ENCODE measurements around the gene ESYT2.

Gene ESYT2

DNA sequence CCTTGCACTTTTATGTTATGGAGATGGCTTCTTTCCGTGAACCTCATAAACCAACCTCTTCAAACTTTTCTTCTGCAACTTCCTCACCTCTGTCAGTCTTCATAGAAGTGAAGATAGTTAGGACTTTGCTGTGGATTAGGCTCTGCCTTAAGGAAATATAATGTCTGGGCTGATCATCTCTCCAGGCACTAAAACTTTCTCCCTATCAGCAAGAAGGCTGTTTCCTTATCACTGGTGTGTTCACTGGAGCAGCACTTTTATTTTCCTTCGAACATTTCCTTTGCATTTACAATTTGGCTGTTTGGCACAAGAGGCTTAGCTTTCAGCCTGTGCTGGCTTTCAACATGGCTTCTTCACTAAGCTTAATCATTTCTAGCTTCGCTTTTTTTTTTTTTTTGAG is 52.8 kb downstream of the ESYT2 start:
- no peak overlapping the region for H3K4me3 ChIP-seq (ENCODE audit: low read length)
- TF ChIP-seq, protein P1, sequence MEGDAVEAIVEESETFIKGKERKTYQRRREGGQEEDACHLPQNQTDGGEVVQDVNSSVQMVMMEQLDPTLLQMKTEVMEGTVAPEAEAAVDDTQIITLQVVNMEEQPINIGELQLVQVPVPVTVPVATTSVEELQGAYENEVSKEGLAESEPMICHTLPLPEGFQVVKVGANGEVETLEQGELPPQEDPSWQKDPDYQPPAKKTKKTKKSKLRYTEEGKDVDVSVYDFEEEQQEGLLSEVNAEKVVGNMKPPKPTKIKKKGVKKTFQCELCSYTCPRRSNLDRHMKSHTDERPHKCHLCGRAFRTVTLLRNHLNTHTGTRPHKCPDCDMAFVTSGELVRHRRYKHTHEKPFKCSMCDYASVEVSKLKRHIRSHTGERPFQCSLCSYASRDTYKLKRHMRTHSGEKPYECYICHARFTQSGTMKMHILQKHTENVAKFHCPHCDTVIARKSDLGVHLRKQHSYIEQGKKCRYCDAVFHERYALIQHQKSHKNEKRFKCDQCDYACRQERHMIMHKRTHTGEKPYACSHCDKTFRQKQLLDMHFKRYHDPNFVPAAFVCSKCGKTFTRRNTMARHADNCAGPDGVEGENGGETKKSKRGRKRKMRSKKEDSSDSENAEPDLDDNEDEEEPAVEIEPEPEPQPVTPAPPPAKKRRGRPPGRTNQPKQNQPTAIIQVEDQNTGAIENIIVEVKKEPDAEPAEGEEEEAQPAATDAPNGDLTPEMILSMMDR (conservative IDR thresholded peaks at IDR 0.05; ENCODE audit: low read length) = no peak
- DNase-seq (ENCODE audit: low read depth) = no peak

DNA sequence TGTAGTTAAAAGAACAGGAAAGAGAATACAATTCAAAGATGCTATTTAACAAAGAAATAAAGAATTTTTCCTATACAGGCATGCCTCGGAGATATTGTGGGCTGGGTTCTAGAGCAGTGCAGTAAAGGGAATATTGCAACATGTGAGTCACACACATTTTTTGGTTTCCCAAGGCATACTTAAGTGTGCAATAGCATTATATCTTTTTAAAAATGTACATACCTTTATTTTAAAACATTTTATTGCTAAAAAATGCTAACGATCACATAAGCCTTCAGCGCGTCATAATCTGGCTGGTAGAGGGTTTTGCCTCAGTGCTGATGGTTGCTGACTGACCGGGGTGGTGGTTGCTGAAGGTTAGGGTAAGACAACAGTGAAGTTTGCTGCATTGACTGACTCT is 54.4 kb downstream of the ESYT2 start:
- DNase-seq (ENCODE audit: low read depth) = peak; percentile 18
- TF ChIP-seq, protein P1 (conservative IDR thresholded peaks at IDR 0.05; ENCODE audit: low read length) = no peak
- no peak overlapping the region for H3K4me3 ChIP-seq (ENCODE audit: low read length)

DNA sequence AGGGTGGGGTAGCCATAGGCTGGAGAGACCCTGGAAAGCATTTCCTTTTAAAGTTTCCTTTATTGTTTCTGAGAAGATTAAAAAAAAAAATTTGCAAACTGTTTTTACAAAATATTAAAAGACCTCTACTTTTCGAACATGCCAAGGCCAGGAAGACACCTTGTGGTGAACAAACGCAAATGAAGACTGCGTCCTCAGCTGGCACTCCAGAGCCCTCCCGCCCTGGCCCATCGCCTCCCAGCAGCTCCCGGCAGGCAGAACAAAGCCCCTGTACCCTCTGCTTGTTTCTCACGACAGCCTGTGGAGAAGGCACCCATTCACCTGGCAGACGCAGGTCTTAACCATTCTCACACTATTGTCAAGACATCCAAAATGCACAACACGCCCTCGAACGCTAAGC is 56.4 kb downstream of the ESYT2 start:
- no peak overlapping the region for H3K4me3 ChIP-seq (ENCODE audit: low read length)
- TF ChIP-seq, protein P1 (conservative IDR thresholded peaks at IDR 0.05; ENCODE audit: low read length) = peak; percentile 18
- DNase-seq (ENCODE audit: low read depth) = no peak

DNA sequence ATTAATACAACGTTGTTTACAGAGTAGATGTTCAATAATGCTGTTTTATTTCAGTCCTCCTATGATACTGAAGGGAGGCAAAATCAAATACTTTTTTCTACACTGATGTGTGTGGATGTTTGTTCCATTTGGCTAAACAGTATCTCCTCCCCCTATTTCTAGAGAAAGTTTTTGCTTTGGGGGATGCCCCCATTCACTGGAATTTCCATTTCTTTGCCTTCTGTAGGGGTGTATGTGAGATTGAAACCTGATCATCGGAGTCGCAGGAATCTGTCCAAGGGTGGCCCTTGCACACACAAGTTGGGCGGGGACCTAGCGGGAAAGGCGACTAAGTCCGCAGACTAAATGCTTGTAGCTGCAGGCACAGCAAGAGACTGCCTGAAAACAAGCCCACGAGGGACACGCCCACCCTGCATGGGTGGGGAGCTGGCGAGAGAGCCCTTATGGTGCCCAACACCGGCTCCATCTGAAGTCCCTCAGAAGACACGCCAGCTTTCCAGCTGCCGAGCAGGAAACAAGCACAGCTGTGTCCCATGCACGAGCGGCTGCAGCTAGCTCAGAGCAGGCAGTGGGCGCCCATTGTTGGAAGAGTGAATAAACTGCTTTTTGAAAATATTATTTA is 58.0 kb downstream of the ESYT2 start:
- peak; percentile 13 for DNase-seq (ENCODE audit: low read depth)
- H3K4me3 ChIP-seq (ENCODE audit: low read length) = no peak overlapping the region
- TF ChIP-seq, protein P1 (conservative IDR thresholded peaks at IDR 0.05; ENCODE audit: low read length) = no peak

DNA sequence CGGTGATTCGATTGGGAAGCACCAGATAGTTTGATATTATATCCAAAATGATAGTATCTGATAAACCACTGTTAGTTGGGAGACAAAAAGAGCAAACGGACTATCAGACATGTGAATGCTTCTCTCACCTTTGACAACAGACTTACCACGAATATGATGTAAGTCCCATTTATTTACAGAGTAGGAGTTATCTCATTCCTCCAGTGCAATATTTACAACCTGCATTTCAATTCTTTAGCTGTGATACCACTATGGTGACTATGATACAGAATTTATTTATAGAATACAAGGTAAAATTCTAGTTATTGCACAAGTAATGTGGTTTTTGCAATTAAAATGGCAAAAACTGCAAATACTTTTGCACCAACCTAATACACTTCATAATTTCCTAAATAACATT is 61.6 kb downstream of the ESYT2 start:
- TF ChIP-seq, protein P1 (conservative IDR thresholded peaks at IDR 0.05; ENCODE audit: low read length) = no peak
- no peak for DNase-seq (ENCODE audit: low read depth)
- no peak overlapping the region for H3K4me3 ChIP-seq (ENCODE audit: low read length)

DNA sequence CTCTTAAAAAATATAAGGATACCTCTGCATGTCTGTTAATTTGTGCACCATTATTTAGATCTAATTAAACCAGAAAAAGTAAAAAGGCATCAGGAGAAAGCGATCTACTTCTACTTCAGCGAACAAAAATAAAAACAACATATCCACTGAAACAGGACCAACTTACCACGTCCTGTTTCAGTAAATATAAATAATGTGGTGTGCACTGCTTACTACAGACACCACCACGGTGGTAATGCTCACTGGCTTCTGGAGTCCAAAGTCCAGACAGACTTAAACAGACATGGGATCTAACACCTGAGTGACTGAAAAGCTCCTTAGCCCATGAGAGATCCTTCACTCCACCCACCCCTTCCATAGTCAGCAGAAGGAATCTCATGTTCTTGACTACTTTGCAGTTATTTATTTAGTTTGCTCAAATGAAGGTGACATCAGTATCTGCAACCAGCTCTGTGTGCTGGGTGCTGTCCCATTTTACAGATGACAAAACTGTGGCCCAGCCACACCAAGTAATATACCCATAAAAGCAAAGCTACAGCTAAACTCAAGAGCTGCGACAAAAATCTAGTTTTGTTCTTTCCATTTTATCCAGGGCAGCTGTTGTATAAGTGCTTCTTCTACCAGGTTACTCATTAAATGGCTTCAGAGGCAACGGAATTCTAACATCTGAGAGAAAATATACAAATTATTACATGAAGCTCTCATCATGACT is 62.6 kb downstream of the ESYT2 start:
- no peak overlapping the region for H3K4me3 ChIP-seq (ENCODE audit: low read length)
- TF ChIP-seq, protein P1 (conservative IDR thresholded peaks at IDR 0.05; ENCODE audit: low read length) = no peak
- DNase-seq (ENCODE audit: low read depth) = no peak

DNA sequence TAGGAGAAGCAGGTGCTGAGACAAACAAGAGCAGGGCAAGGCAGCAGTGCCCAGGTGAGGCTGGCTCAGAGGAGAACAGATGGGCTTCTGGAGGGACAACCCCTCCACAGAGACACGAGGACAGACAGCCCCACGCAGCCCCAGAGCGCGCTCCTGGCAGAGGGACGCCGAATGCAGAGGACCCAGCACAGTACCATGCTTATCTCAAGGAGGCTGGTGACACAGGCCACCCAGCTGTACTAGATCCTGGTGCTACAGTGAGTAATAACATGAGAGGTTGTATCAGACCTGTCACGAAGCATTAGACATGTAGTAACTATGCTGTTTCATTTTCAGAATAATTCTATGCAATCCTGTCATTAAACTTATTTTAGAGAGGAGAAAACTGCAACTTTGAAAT is 64.3 kb downstream of the ESYT2 start:
- no peak for DNase-seq (ENCODE audit: low read depth)
- TF ChIP-seq, protein P1 (conservative IDR thresholded peaks at IDR 0.05; ENCODE audit: low read length) = no peak
- H3K4me3 ChIP-seq (ENCODE audit: low read length) = no peak overlapping the region
